AG10803 (cell line): ENCODE measurements around the gene GRID1.

Source experiments
- DNase-seq: peaks from one replicate; pipeline ENCODE4 v3.0.0; 2010; ENCODE audit warnings: low read depth
- H3K4me3 ChIP-seq: 2 replicates; pipeline ENCODE4 v1.5.1; 2011; ENCODE audit warnings: mild to moderate bottlenecking, low read length, control low read depth
- CTCF ChIP-seq: conservative IDR thresholded peaks from 2 replicates; pipeline ENCODE4 v1.5.1; 2011; ENCODE audit warnings: mild to moderate bottlenecking, low read length, control low read depth, inconsistent platforms

Gene GRID1

DNA sequence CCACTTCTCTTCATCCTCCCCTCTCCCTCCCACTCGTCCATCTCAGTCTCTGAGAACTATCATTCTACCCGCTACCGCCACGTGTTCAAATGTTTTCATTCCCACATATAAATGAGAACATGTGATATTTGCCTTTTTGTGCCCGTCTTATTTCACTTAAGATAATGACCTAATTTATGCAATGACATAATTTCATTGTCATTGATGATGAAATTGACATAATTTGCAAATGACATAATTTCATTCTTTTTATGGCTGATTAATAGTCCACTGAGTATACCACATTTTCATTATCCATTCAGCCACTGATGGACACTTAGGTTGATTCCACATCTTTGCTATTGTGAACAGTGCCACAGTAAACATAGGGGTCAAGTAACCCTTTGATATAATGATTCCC lies 292.3 kb downstream of the GRID1 start:
- H3K4me3 ChIP-seq = no peak overlapping the region
- TF ChIP-seq CTCF = no peak
- no peak for DNase-seq

GRCh38 chr10:86073199-86073977 lies 293.2 kb downstream of the GRID1 start:
- no peak overlapping the region for H3K4me3 ChIP-seq
- DNase-seq = no peak
- no peak for TF ChIP-seq CTCF

GRCh38 chr10:86072413-86072812 lies 294.2 kb downstream of the GRID1 start:
- no peak overlapping the region for H3K4me3 ChIP-seq
- no peak for DNase-seq
- no peak for TF ChIP-seq CTCF

DNA sequence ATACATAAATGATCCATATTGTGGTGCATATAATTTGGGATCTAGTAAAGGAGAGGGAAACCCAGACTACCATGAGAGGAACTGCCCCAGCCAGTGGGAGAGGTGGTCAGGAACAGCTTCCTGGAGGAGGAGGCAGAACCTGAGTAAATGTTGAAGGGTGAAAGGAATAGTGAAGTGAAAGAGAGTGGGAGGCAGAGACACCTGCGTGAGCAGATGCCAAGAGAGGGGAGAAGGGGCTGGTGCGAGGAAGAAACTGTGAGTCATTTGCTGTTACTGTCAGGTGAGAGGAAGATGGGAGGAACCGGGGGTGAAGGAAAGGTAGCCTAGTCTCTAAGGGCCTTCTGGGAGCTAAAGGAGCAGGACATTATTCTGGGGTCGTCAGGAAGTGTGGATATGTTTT lies 294.8 kb downstream of the GRID1 start:
- H3K4me3 ChIP-seq = no peak overlapping the region
- TF ChIP-seq CTCF = no peak
- no peak for DNase-seq

DNA sequence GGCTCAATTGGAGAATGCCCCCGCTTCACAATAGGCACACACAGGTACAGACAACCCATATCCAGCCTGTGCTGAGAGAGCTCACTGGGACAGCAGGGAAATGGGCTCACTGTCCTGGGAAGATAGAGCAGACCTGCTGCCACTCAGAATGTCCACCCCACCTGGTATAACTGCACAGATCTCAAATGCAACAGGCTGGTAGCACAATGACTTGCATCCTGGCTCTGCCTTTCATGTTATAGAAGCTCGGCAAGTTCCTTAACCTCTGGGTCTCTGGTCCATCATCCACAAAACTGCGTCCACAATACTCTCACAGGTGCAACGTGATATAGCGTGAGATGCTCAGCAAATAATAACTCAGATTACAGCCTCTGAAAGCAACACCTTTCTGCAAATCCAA lies 295.4 kb downstream of the GRID1 start:
- H3K4me3 ChIP-seq = no peak overlapping the region
- no peak for DNase-seq
- TF ChIP-seq CTCF = no peak

- no peak overlapping the region for H3K4me3 ChIP-seq
- TF ChIP-seq CTCF = no peak
- no peak for DNase-seq
These were observed 296.3 kb downstream of the GRID1 start for GRCh38 chr10:86070278-86070677.

DNA sequence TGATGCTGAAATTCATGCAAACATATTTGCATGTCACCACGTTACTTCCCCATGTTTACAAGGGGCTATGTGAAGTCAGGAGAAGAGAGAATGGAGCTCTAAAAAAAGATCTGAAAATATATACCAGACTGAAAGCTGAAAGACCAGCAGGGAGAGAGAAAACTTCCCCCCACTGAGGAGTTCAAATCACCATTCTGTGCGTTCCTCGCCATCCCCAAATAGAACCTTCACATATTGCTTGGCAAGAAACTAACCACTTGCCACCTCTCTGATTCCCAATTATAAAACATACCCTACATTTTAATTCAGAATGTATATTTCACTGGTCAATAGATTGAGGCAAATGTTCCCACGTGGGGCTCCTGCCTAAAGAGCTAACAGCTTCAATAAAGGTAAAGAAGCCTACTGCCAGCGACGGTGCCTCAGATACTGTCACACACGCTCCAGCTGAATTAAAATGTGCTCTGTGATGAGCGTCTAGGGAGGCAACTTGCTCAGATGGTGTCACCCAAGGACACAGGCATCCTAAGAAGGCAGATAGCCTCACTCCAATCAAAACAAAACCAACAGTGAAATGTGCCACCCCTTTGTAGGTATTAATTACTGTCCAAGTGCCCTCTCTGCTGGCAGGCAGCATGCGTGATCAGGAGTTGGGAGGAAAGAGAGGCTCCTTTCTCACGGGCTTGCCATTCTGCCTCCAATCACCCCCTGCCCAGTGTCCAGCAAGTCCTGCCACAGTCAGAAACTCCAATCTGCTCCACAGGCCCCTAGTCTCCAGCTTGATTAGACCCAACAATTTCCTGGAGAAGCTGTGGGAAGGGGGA lies 298.2 kb downstream of the GRID1 start:
- H3K4me3 ChIP-seq = no peak overlapping the region
- DNase-seq = no peak
- no peak for TF ChIP-seq CTCF
